ENCODE data around the gene PCNX1. TPM values are rescaled to one million over a fixed set of nuclear protein-coding genes. Genes with fewer than 3 reads are reported as not detected.

Gene PCNX1
- total and polyA plus RNA-seq, 2 of the 4 experiments (the other 2 are of a cell fraction): 15.0 to 43.7 TPM

DNA sequence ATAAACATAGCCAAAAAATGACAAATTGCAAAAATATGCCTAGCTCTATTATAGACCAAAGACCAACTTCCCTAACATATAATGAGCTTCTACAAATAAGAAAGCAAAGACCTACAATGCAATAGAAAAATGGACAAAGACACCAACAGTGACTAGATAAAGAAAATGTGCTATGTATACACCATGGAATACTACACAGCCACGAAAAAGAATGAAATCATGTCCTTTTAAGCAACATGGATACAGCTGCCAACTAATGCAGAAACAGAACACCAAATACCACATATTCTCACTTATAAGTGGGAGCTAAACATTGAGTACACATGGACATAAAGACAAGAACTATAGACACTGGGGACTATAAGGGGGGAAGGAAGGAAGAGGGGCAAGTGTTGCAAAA lies 10.9 kb upstream of the PCNX1 start:
- H2BK15ac ChIP-seq (ENCODE audit: low read depth, low read length): no peak overlapping the region
- H3K4me2 ChIP-seq (ENCODE audit: low read depth, low read length): no peak overlapping the region
- intact Hi-C loops (cut with micrococcal nuclease) (no loop called here), in situ Hi-C loops (cut with MboI; ENCODE audit: low sequenced_read_pairs) (no loop called here), dilution Hi-C loops (cut with HindIII; ENCODE audit: low sequenced_read_pairs, unreplicated experiment) (no loop called here)
- H3K9ac ChIP-seq (ENCODE audit: low read depth, low read length): no peak overlapping the region
- no peaks in the 10 kb centered on the region for H3K36me3 ChIP-seq (ENCODE audit: control insufficient read depth, insufficient read depth, low read length)
- WGBS, 2 experiments (ENCODE audit: extremely low coverage in 2 of 2, insufficient read length in 1 of 2): no CpG with 5 or more reads among the region's 1 CpG
- peaks cover 11% of the 10 kb centered on the region for H3K4me1 ChIP-seq (ENCODE audit: control insufficient read depth, insufficient read depth, low read length)
- no peak overlapping the region for H4K91ac ChIP-seq (ENCODE audit: insufficient read depth, low read depth, low read length)
- H3K56ac ChIP-seq (ENCODE audit: extremely low read depth, insufficient read depth, low read length): no peak overlapping the region
- H2BK20ac ChIP-seq (ENCODE audit: low read depth, low read length): no peak overlapping the region
- TF ChIP-seq, protein P1, sequence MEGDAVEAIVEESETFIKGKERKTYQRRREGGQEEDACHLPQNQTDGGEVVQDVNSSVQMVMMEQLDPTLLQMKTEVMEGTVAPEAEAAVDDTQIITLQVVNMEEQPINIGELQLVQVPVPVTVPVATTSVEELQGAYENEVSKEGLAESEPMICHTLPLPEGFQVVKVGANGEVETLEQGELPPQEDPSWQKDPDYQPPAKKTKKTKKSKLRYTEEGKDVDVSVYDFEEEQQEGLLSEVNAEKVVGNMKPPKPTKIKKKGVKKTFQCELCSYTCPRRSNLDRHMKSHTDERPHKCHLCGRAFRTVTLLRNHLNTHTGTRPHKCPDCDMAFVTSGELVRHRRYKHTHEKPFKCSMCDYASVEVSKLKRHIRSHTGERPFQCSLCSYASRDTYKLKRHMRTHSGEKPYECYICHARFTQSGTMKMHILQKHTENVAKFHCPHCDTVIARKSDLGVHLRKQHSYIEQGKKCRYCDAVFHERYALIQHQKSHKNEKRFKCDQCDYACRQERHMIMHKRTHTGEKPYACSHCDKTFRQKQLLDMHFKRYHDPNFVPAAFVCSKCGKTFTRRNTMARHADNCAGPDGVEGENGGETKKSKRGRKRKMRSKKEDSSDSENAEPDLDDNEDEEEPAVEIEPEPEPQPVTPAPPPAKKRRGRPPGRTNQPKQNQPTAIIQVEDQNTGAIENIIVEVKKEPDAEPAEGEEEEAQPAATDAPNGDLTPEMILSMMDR (conservative IDR thresholded peaks at IDR 0.05; ENCODE audit: low read depth, low read length): no peak
- TF ChIP-seq MAZ (IDR thresholded peaks at IDR 0.05; ENCODE audit: borderline replicate concordance, low read depth, low read length): no peak
- no peak for TF ChIP-seq SMC3 (IDR thresholded peaks at IDR 0.05; ENCODE audit: low read depth, low read length)
- TF ChIP-seq FOS (IDR thresholded peaks at IDR 0.05; ENCODE audit: low read depth, low read length): no peak
- no peak for TF ChIP-seq RFX5 (IDR thresholded peaks at IDR 0.05; ENCODE audit: low read depth, low read length)
- TF ChIP-seq, protein P2, sequence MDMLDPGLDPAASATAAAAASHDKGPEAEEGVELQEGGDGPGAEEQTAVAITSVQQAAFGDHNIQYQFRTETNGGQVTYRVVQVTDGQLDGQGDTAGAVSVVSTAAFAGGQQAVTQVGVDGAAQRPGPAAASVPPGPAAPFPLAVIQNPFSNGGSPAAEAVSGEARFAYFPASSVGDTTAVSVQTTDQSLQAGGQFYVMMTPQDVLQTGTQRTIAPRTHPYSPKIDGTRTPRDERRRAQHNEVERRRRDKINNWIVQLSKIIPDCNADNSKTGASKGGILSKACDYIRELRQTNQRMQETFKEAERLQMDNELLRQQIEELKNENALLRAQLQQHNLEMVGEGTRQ (IDR thresholded peaks at IDR 0.05; ENCODE audit: low read depth, low read length): no peak
- TF ChIP-seq BHLHE40 (IDR thresholded peaks at IDR 0.05; ENCODE audit: low read depth, low read length): no peak
- TF ChIP-seq MXI1 (IDR thresholded peaks at IDR 0.05; ENCODE audit: borderline replicate concordance, low read depth, low read length): no peak
- TF ChIP-seq, protein P3, sequence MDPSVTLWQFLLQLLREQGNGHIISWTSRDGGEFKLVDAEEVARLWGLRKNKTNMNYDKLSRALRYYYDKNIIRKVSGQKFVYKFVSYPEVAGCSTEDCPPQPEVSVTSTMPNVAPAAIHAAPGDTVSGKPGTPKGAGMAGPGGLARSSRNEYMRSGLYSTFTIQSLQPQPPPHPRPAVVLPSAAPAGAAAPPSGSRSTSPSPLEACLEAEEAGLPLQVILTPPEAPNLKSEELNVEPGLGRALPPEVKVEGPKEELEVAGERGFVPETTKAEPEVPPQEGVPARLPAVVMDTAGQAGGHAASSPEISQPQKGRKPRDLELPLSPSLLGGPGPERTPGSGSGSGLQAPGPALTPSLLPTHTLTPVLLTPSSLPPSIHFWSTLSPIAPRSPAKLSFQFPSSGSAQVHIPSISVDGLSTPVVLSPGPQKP (IDR thresholded peaks at IDR 0.05; ENCODE audit: borderline replicate concordance, low read depth, low read length): no peak
- TF ChIP-seq CHD1 (IDR thresholded peaks at IDR 0.05; ENCODE audit: low read depth, low read length): no peak
- TF ChIP-seq MAFK (IDR thresholded peaks at IDR 0.05; ENCODE audit: low read depth, low read length): no peak
- TF ChIP-seq POLR2A (IDR thresholded peaks at IDR 0.05; ENCODE audit: low read depth, low read length): no peak
- TF ChIP-seq CEBPB (IDR thresholded peaks at IDR 0.05; ENCODE audit: low read depth, low read length): no peak
- TF ChIP-seq RCOR1 (IDR thresholded peaks at IDR 0.05; ENCODE audit: insufficient replicate concordance, low read length): no peak
- TF ChIP-seq RAD21 (IDR thresholded peaks at IDR 0.05; ENCODE audit: low read length): no peak
- TF ChIP-seq NFE2L2 (IDR thresholded peaks at IDR 0.05; ENCODE audit: low read depth, low read length): no peak
- no peak overlapping the region for H3K14ac ChIP-seq (replicated peaks; ENCODE audit: low read depth, low read length)
- peaks cover 6% of the 10 kb centered on the region for H3K9me1 ChIP-seq (ENCODE audit: insufficient read depth, low read length)
- H3K23ac ChIP-seq (ENCODE audit: low read depth, low read length): no peak overlapping the region
- no peak overlapping the region for H2AFZ ChIP-seq (replicated peaks; ENCODE audit: low read length, poor library complexity)
- ChIA-PET POLR2A (ENCODE audit: unreplicated experiment) (no interaction called here), CTCF (interaction anchor here (0.5 kb wide), 1 partner anchor 78 kb away, joined by 3 read pairs; no protein-coding TSS in a partner anchor)
- H3K27ac ChIP-seq (ENCODE audit: insufficient read depth, low read length): no peak overlapping the region
- no peaks in the 10 kb centered on the region for H4K20me1 ChIP-seq (ENCODE audit: insufficient read depth, low read length)
- H3K27me3 ChIP-seq (ENCODE audit: control insufficient read depth, insufficient read depth, low read length): no peaks in the 10 kb centered on the region
- no peak overlapping the region for H3K4me3 ChIP-seq (ENCODE audit: insufficient read depth, low read depth, low read length)
- no peak overlapping the region for H4K5ac ChIP-seq (ENCODE audit: low read depth, low read length)
- no peaks in the 10 kb centered on the region for H3K79me1 ChIP-seq (ENCODE audit: low read depth in 1 of 2, low read length in 2 of 2)
- no peak overlapping the region for H3K4ac ChIP-seq (ENCODE audit: low read depth, low read length)
- DNase-seq (no peak), ATAC-seq (ENCODE audit: low read depth) (no peak)
- no peak overlapping the region for H4K8ac ChIP-seq (ENCODE audit: low read depth in 2 of 2, low read length in 2 of 2)
- no peak overlapping the region for H2AK5ac ChIP-seq (ENCODE audit: low read depth, low read length)
- no peak overlapping the region for H2BK120ac ChIP-seq (ENCODE audit: low read depth, low read length)
- no peak overlapping the region for H2BK5ac ChIP-seq (ENCODE audit: low read depth, low read length, poor library complexity, severe bottlenecking)
- BruUV-seq (replicated peaks): no TSS peak
- H3K18ac ChIP-seq (ENCODE audit: low read depth, low read length): no peak overlapping the region
- H3K9me3 ChIP-seq (ENCODE audit: control insufficient read depth, insufficient read depth, low read length): no peaks in the 10 kb centered on the region
- H2AK9ac ChIP-seq (replicated peaks; ENCODE audit: low read depth, low read length, poor library complexity): no peak overlapping the region
